H9 (cell line): Measurements from ENCODE around the gene WNT7B. TPM values are rescaled to one million over a fixed set of nuclear protein-coding genes. Genes with fewer than 3 reads are reported as not detected.

ENCODE experiments used
- DNase-seq: peaks from one replicate; pipeline ENCODE4 v3.0.0-alpha.2; 2017
- H2AFZ ChIP-seq: one replicate; pipeline ENCODE4 v1.6.1; 2013; ENCODE audit warnings: mild to moderate bottlenecking, low read length, control low read depth, moderate library complexity
- H2AK5ac ChIP-seq: 2 replicates; pipeline ENCODE4 v1.6.1; 2013; ENCODE audit warnings: low read length, control low read depth, mixed read lengths; ENCODE audit not compliant: insufficient read length
- H2BK120ac ChIP-seq: one replicate; pipeline ENCODE4 v1.6.1; 2013; ENCODE audit warnings: low read depth, mild to moderate bottlenecking, low read length, control low read depth, inconsistent platforms; ENCODE audit not compliant: poor library complexity, severe bottlenecking
- H2BK12ac ChIP-seq: 2 replicates; pipeline ENCODE4 v1.6.1; 2013; ENCODE audit warnings: low read length, control low read depth, mixed read lengths, low read depth; ENCODE audit not compliant: insufficient read length
- H2BK15ac ChIP-seq: 2 replicates; pipeline ENCODE4 v1.6.1; 2013; ENCODE audit warnings: low read depth, low read length, control low read depth
- H2BK20ac ChIP-seq: one replicate; pipeline ENCODE4 v1.6.1; 2013; ENCODE audit warnings: low read depth, mild to moderate bottlenecking, low read length, control low read depth, inconsistent platforms; ENCODE audit not compliant: poor library complexity, severe bottlenecking
- H2BK5ac ChIP-seq: 2 replicates; pipeline ENCODE4 v1.6.1; 2013; ENCODE audit warnings: low read length, control low read depth, mixed read lengths; ENCODE audit not compliant: insufficient read length
- H3K14ac ChIP-seq: 2 replicates; pipeline ENCODE4 v1.6.1; 2013; ENCODE audit warnings: low read length, control low read depth; ENCODE audit not compliant: insufficient read depth
- H3K18ac ChIP-seq: 2 replicates; pipeline ENCODE4 v1.6.1; 2013; ENCODE audit warnings: low read depth, mild to moderate bottlenecking, mixed read lengths, low read length, control low read depth; ENCODE audit not compliant: insufficient read length
- H3K23ac ChIP-seq: 2 replicates; pipeline ENCODE4 v1.6.1; 2013; ENCODE audit warnings: low read length, control low read depth, mixed read lengths, low read depth; ENCODE audit not compliant: insufficient read length
- H3K23me2 ChIP-seq: 2 replicates; pipeline ENCODE4 v1.6.1; 2013; ENCODE audit warnings: low read depth, mild to moderate bottlenecking, mixed read lengths, low read length, control low read depth; ENCODE audit not compliant: insufficient read length, poor library complexity, severe bottlenecking
- H3K27ac ChIP-seq: 2 replicates; pipeline ENCODE4 v1.5.1; 2013; ENCODE audit warnings: low read length, control low read depth, mixed read lengths, low read depth; ENCODE audit not compliant: insufficient read length
- H3K27me3 ChIP-seq: 2 replicates; pipeline ENCODE4 v1.6.1; 2013; ENCODE audit warnings: low read length, control low read depth, inconsistent platforms; ENCODE audit not compliant: insufficient read depth
- H3K4ac ChIP-seq: 2 replicates; pipeline ENCODE4 v1.6.1; 2013; ENCODE audit warnings: low read depth, mild to moderate bottlenecking, control low read depth, inconsistent platforms, low read length, moderate library complexity
- H3K4me1 ChIP-seq: 2 replicates; pipeline ENCODE4 v1.6.1; 2013; ENCODE audit warnings: low read length, control low read depth, inconsistent platforms; ENCODE audit not compliant: insufficient read depth
- H3K4me2 ChIP-seq: 2 replicates; pipeline ENCODE4 v1.6.1; 2013; ENCODE audit warnings: low read length, control low read depth, mixed read lengths; ENCODE audit not compliant: insufficient read length, insufficient read depth
- H3K56ac ChIP-seq: 2 replicates; pipeline ENCODE4 v1.6.1; 2013; ENCODE audit warnings: low read depth, mild to moderate bottlenecking, mixed read lengths, low read length, control low read depth; ENCODE audit not compliant: insufficient read length
- H3K79me1 ChIP-seq: 2 replicates; pipeline ENCODE4 v1.6.1; 2013; ENCODE audit warnings: low read depth, mild to moderate bottlenecking, moderate library complexity, low read length, control low read depth, inconsistent platforms; ENCODE audit not compliant: insufficient read depth, poor library complexity, severe bottlenecking
- H3K79me2 ChIP-seq: 2 replicates; pipeline ENCODE4 v1.6.1; 2013; ENCODE audit warnings: low read length, control low read depth, inconsistent platforms; ENCODE audit not compliant: insufficient read depth
- H3K9ac ChIP-seq: 2 replicates; pipeline ENCODE4 v1.6.1; 2013; ENCODE audit warnings: low read length, control low read depth, mixed read lengths; ENCODE audit not compliant: insufficient read length; ENCODE audit errors: extremely low read depth
- H3K9me3 ChIP-seq: one replicate; pipeline ENCODE4 v1.6.1; 2013; ENCODE audit warnings: low read depth, low read length, inconsistent platforms; ENCODE audit not compliant: control insufficient read depth
- H3T11ph ChIP-seq: one replicate; pipeline ENCODE4 v1.6.1; 2013; ENCODE audit warnings: mild to moderate bottlenecking, low read length, control low read depth, inconsistent platforms
- H4K20me1 ChIP-seq: one replicate; pipeline ENCODE4 v1.6.1; 2013; ENCODE audit not compliant: control insufficient read depth, insufficient read length, insufficient read depth
- H4K5ac ChIP-seq: 2 replicates; pipeline ENCODE4 v1.6.1; 2013; ENCODE audit warnings: low read depth, mild to moderate bottlenecking, mixed read lengths, low read length, control low read depth; ENCODE audit not compliant: insufficient read length
- H4K8ac ChIP-seq: replicated peaks from 2 replicates; pipeline ENCODE4 v1.6.1; 2013; ENCODE audit warnings: low read length, control low read depth, mixed read lengths, low read depth; ENCODE audit not compliant: insufficient read length
- H4K91ac ChIP-seq: 2 replicates; pipeline ENCODE4 v1.6.1; 2013; ENCODE audit warnings: low read depth, mild to moderate bottlenecking, moderate library complexity, mixed read lengths, low read length, control low read depth; ENCODE audit not compliant: insufficient read length
- H3K27ac Mint-ChIP-seq, 3 experiments: 2 replicates in 2 of 3; 3 replicates in 1 of 3; pipeline ENCODE4 v1.8.0; 2020 to 2021; ENCODE audit warnings: mixed read lengths in 3 of 3, mild to moderate bottlenecking in 1 of 3, moderate library complexity in 1 of 3
- H3K27me3 Mint-ChIP-seq: 2 replicates; pipeline ENCODE4 v1.8.0; 2021; ENCODE audit warnings: low read depth, mild to moderate bottlenecking, moderate library complexity, mixed read lengths
- H3K36me3 Mint-ChIP-seq, 3 experiments: 2 replicates in 2 of 3; 3 replicates in 1 of 3; pipeline ENCODE4 v1.8.0; 2020 to 2021; ENCODE audit warnings: low read depth in 3 of 3, mixed read lengths in 3 of 3; ENCODE audit not compliant: insufficient read depth in 1 of 3
- H3K4me1 Mint-ChIP-seq, 2 experiments: 2 replicates each; pipeline ENCODE4 v1.8.0; 2020; ENCODE audit warnings: mixed read lengths in 2 of 2
- H3K4me3 Mint-ChIP-seq, 2 experiments: 2 replicates in 1 of 2; 3 replicates in 1 of 2; pipeline ENCODE4 v1.8.0; 2020 to 2021; ENCODE audit warnings: mild to moderate bottlenecking in 2 of 2, mixed read lengths in 2 of 2, moderate library complexity in 1 of 2
- H3K9me3 Mint-ChIP-seq, 2 experiments: 2 replicates in 1 of 2; 3 replicates in 1 of 2; pipeline ENCODE4 v1.8.0; 2020; ENCODE audit warnings: mild to moderate bottlenecking in 2 of 2, mixed read lengths in 2 of 2, moderate library complexity in 1 of 2
- WGBS: extraction: QIAGEN DNeasy Blood & Tissue Kit; methylation state at CpG from one replicate; pipeline ENCODE4 v1.1.7; 2013; ENCODE audit warnings: missing lambda C conversion rate, low lambda C conversion rate, mixed read lengths; ENCODE audit not compliant: insufficient read length; ENCODE audit errors: extremely low coverage; 5-methylcytosine and 5-hydroxymethylcytosine counted together
- total RNA-seq: library from RNA; stranded (reverse); gene quantifications from 2 replicates; pipeline ENCODE4 v1.2.1, GENCODE V29; 2021
- TF ChIP-seq, protein P1 (sequence below): fragments of 200-600 bp; sonication (generic); conservative IDR thresholded peaks from 3 replicates; pipeline ENCODE4 v1.8.0; 2021; ENCODE audit warnings: antibody characterized with exemption, mild to moderate bottlenecking

The WNT7B gene
- total RNA-seq, 1 experiment from 2014 or later = 0.09 TPM

DNA sequence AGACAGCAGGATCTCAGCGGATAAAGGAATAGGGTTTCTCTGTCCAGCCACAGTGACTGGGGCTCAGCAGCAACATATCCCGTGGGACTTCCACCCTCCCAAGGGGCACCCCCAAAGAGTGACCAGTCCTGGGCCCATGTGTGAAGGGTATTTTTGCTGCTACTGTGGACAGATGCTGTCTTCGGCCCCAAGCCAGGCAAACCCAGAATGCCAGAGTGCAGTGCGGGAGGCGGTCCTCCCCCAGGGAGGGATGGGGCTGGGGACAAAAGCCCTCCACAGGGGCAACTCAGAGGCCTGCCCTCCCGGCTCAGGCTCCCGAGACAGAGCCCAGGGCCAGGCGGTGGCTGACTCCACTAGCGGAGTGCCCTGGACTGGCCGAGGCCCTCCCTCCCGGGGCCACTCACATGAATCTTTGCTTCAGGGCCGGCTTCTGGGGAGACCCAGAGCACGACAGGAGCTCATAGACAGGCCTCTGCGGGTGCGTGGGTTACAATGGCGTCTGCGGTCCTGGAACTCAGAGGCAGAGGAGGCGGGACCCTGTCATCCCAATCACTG lies 34.7 kb upstream of the WNT7B start:
- Histone ChIP-seq H3K27me3 (no peaks in the 10 kb centered on the region), H3K27ac (no peak overlapping the region), H4K91ac (no peak overlapping the region), H3K4ac (no peak overlapping the region), H2BK5ac (no peak overlapping the region), H2BK120ac (no peak overlapping the region), H2AK5ac (no peak overlapping the region), H3K4me2 (no peak overlapping the region), H3K9me3 (no peaks in the 10 kb centered on the region), H2AFZ (no peak overlapping the region), H4K8ac (no peak overlapping the region), H4K5ac (no peak overlapping the region), H3T11ph (no peak overlapping the region), H3K79me2 (no peaks in the 10 kb centered on the region), H3K9ac (no peak overlapping the region), H3K14ac (no peak overlapping the region), H3K56ac (no peak overlapping the region), H3K4me1 (no peaks in the 10 kb centered on the region), H2BK20ac (no peak overlapping the region), H3K79me1 (no peaks in the 10 kb centered on the region), H4K20me1 (no peaks in the 10 kb centered on the region), H3K23ac (no peak overlapping the region), H2BK12ac (no peak overlapping the region), H2BK15ac (no peak overlapping the region), H3K18ac (no peak overlapping the region), H3K23me2 (peaks cover 4% of the 10 kb centered on the region)
- Mint-ChIP-seq H3K4me1 (peaks cover 9 to 13% of the 10 kb centered on the region in 2 experiments), H3K27me3 (peaks cover 6% of the 10 kb centered on the region; the same call in 1 of the 2 replicates), H3K9me3 (no peaks in the 10 kb centered on the region; a peak in 1 of 5 replicates), H3K27ac (peak overlapping the region in 1 of 3 experiments; percentile 47; a peak in 1 of 7 replicates), H3K4me3 (peak overlapping the region in 1 of 2 experiments; percentile 48; a peak in 1 of 5 replicates), H3K36me3 (no peaks in the 10 kb centered on the region)
- WGBS = no CpG with 5 or more reads among the region's 18 CpGs
- TF ChIP-seq, protein P1, sequence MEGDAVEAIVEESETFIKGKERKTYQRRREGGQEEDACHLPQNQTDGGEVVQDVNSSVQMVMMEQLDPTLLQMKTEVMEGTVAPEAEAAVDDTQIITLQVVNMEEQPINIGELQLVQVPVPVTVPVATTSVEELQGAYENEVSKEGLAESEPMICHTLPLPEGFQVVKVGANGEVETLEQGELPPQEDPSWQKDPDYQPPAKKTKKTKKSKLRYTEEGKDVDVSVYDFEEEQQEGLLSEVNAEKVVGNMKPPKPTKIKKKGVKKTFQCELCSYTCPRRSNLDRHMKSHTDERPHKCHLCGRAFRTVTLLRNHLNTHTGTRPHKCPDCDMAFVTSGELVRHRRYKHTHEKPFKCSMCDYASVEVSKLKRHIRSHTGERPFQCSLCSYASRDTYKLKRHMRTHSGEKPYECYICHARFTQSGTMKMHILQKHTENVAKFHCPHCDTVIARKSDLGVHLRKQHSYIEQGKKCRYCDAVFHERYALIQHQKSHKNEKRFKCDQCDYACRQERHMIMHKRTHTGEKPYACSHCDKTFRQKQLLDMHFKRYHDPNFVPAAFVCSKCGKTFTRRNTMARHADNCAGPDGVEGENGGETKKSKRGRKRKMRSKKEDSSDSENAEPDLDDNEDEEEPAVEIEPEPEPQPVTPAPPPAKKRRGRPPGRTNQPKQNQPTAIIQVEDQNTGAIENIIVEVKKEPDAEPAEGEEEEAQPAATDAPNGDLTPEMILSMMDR = no peak
- DNase-seq = no peak
